ENCODE data around the gene ATCAY. TPM values are rescaled to one million over a fixed set of nuclear protein-coding genes. Genes with fewer than 3 reads are reported as not detected.

ATCAY gene
- total RNA-seq, 2 donors from 2014 or later = 0.58 to 2.8 TPM

DNA sequence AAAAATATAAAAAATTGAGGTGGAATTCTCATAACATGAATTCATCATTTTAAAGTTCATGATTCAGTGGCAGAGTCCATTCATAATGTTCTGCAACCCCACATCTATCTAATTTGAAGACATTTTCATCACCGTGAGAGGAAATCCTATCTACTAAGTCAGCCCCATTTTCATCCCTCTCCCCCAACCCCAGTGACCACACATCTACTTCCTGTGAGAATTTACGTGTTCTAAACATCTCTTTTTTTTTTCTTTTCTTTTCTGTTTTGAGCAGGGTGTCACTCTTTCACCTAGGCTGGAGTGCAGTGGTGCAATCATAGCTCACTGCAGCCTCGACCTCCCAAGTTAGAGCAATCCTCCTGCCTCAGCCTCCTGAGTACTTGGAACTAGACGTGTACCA lies 17.5 kb downstream of the ATCAY start:
- H3K36me3 Mint-ChIP-seq (ENCODE audit: low read depth) = peaks cover 2% of the 10 kb centered on the region
- no peak for DNase-seq
- H3K9ac ChIP-seq (ENCODE audit: extremely low read depth, low read length, poor library complexity, severe bottlenecking) = no peak overlapping the region
- H3K27ac ChIP-seq (ENCODE audit: low read depth, low read length) = no peak overlapping the region
- no peak overlapping the region for H3K4me3 ChIP-seq (ENCODE audit: low read length)
- H3K4me3 Mint-ChIP-seq = no peak overlapping the region
- peaks cover 14% of the 10 kb centered on the region for H3K9me3 Mint-ChIP-seq
- no peak overlapping the region for H3K27ac Mint-ChIP-seq
- no peaks in the 10 kb centered on the region for H3K4me1 Mint-ChIP-seq
- TF ChIP-seq, protein P1, sequence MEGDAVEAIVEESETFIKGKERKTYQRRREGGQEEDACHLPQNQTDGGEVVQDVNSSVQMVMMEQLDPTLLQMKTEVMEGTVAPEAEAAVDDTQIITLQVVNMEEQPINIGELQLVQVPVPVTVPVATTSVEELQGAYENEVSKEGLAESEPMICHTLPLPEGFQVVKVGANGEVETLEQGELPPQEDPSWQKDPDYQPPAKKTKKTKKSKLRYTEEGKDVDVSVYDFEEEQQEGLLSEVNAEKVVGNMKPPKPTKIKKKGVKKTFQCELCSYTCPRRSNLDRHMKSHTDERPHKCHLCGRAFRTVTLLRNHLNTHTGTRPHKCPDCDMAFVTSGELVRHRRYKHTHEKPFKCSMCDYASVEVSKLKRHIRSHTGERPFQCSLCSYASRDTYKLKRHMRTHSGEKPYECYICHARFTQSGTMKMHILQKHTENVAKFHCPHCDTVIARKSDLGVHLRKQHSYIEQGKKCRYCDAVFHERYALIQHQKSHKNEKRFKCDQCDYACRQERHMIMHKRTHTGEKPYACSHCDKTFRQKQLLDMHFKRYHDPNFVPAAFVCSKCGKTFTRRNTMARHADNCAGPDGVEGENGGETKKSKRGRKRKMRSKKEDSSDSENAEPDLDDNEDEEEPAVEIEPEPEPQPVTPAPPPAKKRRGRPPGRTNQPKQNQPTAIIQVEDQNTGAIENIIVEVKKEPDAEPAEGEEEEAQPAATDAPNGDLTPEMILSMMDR (conservative IDR thresholded peaks at IDR 0.05) = no peak
- H3K4me1 ChIP-seq (ENCODE audit: control insufficient read depth, insufficient read depth, low read length) = no peaks in the 10 kb centered on the region
- 90 to 92% methylated on average over 4 of the region's 4 CpGs for WGBS, 2 experiments (ENCODE audit: insufficient coverage in 1 of 2, insufficient read length in 1 of 2)
- H3K27me3 ChIP-seq (ENCODE audit: control insufficient read depth, insufficient read depth, low read length, poor library complexity, severe bottlenecking) = no peaks in the 10 kb centered on the region
- no peaks in the 10 kb centered on the region for H3K27me3 Mint-ChIP-seq (ENCODE audit: insufficient read depth)
- peaks cover 7% of the 10 kb centered on the region for H3K9me3 ChIP-seq (ENCODE audit: control insufficient read depth, low read length)
- no peaks in the 10 kb centered on the region for H3K36me3 ChIP-seq (ENCODE audit: control insufficient read depth, insufficient read depth, low read length)

DNA sequence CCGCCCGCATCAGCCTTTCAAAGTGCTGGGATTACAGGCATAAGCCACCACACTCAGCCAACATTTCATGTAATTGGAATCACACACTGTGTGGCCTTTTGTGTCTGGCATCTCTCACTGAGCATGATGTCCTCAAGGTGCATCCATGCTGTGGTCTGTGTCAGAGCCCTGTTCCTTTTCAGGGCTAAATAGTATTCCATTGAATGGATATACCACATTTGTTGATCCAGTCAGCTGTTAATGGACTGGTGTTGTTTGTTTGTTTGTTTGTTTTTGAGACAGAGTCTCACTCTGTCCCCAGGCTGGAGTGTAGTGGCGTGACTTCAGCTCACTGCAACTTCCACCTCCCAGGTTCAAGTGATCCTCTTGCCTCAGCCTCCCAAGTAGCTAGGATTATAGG lies 17.9 kb downstream of the ATCAY start:
- H3K27ac Mint-ChIP-seq = no peak overlapping the region
- H3K36me3 Mint-ChIP-seq (ENCODE audit: low read depth) = peaks cover 2% of the 10 kb centered on the region
- Histone ChIP-seq H3K27me3 (ENCODE audit: control insufficient read depth, insufficient read depth, low read length, poor library complexity, severe bottlenecking) (no peaks in the 10 kb centered on the region), H3K4me3 (ENCODE audit: low read length) (no peak overlapping the region), H3K9me3 (ENCODE audit: control insufficient read depth, low read length) (peaks cover 7% of the 10 kb centered on the region), H3K9ac (ENCODE audit: extremely low read depth, low read length, poor library complexity, severe bottlenecking) (no peak overlapping the region), H3K36me3 (ENCODE audit: control insufficient read depth, insufficient read depth, low read length) (no peaks in the 10 kb centered on the region), H3K27ac (ENCODE audit: low read depth, low read length) (no peak overlapping the region), H3K4me1 (ENCODE audit: control insufficient read depth, insufficient read depth, low read length) (no peaks in the 10 kb centered on the region)
- TF ChIP-seq, protein P1 (conservative IDR thresholded peaks at IDR 0.05) = no peak
- 87 to 89% methylated on average over 3 of the region's 3 CpGs for WGBS, 2 experiments (ENCODE audit: insufficient coverage in 1 of 2, insufficient read length in 1 of 2)
- H3K9me3 Mint-ChIP-seq = peaks cover 14% of the 10 kb centered on the region
- no peak overlapping the region for H3K4me3 Mint-ChIP-seq
- H3K27me3 Mint-ChIP-seq (ENCODE audit: insufficient read depth) = no peaks in the 10 kb centered on the region
- no peak for DNase-seq
- no peaks in the 10 kb centered on the region for H3K4me1 Mint-ChIP-seq

GRCh38 chr19:3899531-3900294 lies 19.2 kb downstream of the ATCAY start:
- Mint-ChIP-seq H3K4me1 (no peaks in the 10 kb centered on the region), H3K27me3 (ENCODE audit: insufficient read depth) (no peaks in the 10 kb centered on the region), H3K36me3 (ENCODE audit: low read depth) (peaks cover 4% of the 10 kb centered on the region), H3K4me3 (no peak overlapping the region), H3K27ac (no peak overlapping the region), H3K9me3 (peaks cover 15% of the 10 kb centered on the region)
- H3K9me3 ChIP-seq (ENCODE audit: control insufficient read depth, low read length) = peaks cover 7% of the 10 kb centered on the region
- no peak overlapping the region for H3K9ac ChIP-seq (ENCODE audit: extremely low read depth, low read length, poor library complexity, severe bottlenecking)
- TF ChIP-seq, protein P1 (conservative IDR thresholded peaks at IDR 0.05) = no peak
- no peaks in the 10 kb centered on the region for H3K4me1 ChIP-seq (ENCODE audit: control insufficient read depth, insufficient read depth, low read length)
- H3K36me3 ChIP-seq (ENCODE audit: control insufficient read depth, insufficient read depth, low read length) = no peaks in the 10 kb centered on the region
- H3K4me3 ChIP-seq (ENCODE audit: low read length) = no peak overlapping the region
- WGBS, 2 experiments (ENCODE audit: insufficient coverage in 1 of 2, insufficient read length in 1 of 2) = 91 to 95% methylated on average over 15 to 18 of the region's 18 CpGs
- H3K27me3 ChIP-seq (ENCODE audit: control insufficient read depth, insufficient read depth, low read length, poor library complexity, severe bottlenecking) = no peaks in the 10 kb centered on the region
- no peak for DNase-seq
- no peak overlapping the region for H3K27ac ChIP-seq (ENCODE audit: low read depth, low read length)

Measured in endodermal cell (in vitro differentiated cells).